ENCODE data around the gene SEPTIN8.

- TF ChIP-seq CTCF (IDR thresholded peaks at IDR 0.05 in 8 of 11, conservative IDR thresholded peaks at IDR 0.05 in 3 of 11) (no peak), POLR2A (IDR thresholded peaks at IDR 0.05) (no peak), POLR2AphosphoS5 (IDR thresholded peaks at IDR 0.05) (no peak)
Measured at GRCh38 chr5:132756542-132756941, 20.5 kb downstream of the SEPTIN8 start.
